Mesothelial cell of epicardium (in vitro differentiated cells): ENCODE data around the gene GULP1. TPM values are rescaled to one million over a fixed set of nuclear protein-coding genes. Genes with fewer than 3 reads are reported as not detected.
A peak's percentile ranks its signal among the peaks of the same experiment; 100 is the strongest.

Source experiments
- DNase-seq, 2 experiments: peaks; one replicate each; pipeline ENCODE4 v3.0.0; 2021; ENCODE audit warnings: low spot score in 2 of 2; ENCODE audit not compliant: unreplicated experiment in 2 of 2
- H3K27ac Mint-ChIP-seq: 2 replicates; pipeline ENCODE4 v1.8.0; 2021; ENCODE audit warnings: mixed read lengths
- H3K27me3 Mint-ChIP-seq: 2 replicates; pipeline ENCODE4 v1.8.0; 2021; ENCODE audit warnings: low read depth, mixed read lengths
- H3K36me3 Mint-ChIP-seq: 2 replicates; pipeline ENCODE4 v1.8.0; 2021; ENCODE audit warnings: mixed read lengths
- H3K4me1 Mint-ChIP-seq: 2 replicates; pipeline ENCODE4 v1.8.0; 2021; ENCODE audit warnings: mixed read lengths
- H3K4me3 Mint-ChIP-seq: 2 replicates; pipeline ENCODE4 v1.8.0; 2021; ENCODE audit warnings: mild to moderate bottlenecking, moderate library complexity, mixed read lengths
- H3K9me3 Mint-ChIP-seq: 2 replicates; pipeline ENCODE4 v1.8.0; 2021; ENCODE audit warnings: mixed read lengths
- total RNA-seq: library from RNA; stranded (reverse); gene quantifications from 3 replicates; pipeline ENCODE4 v1.2.1, GENCODE V29; 2021
- TF ChIP-seq, protein P1 (sequence below): fragments of 200-600 bp; sonication (generic); IDR thresholded peaks from one replicate; pipeline ENCODE4 v1.5.0; 2021; ENCODE audit warnings: antibody characterized with exemption; ENCODE audit not compliant: unreplicated experiment

Gene GULP1
- total RNA-seq, 1 donor from 2014 or later = 58.5 TPM

DNA sequence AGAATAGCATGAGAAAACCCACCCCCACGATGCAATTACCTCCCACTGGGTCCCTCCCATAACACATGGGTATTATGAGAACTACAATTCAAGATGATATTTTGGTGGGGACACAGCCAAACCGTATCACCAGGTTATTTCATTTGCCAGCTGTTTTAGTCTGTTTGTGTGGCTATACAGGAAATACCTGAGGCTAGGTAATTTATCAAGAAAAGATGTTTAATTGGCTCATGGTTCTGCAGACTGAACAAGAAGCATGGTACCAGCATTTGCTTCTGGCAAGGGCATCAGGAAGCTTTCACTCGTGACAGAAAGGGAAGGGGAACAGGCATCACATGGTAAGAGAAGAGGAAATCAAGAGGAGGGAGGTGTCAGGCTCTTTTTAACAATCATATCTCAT, 329.2 kb downstream of the GULP1 start:
- H3K36me3 Mint-ChIP-seq = peaks cover 30% of the 10 kb centered on the region
- no peak overlapping the region for H3K4me3 Mint-ChIP-seq
- H3K27ac Mint-ChIP-seq = peak overlapping the region; percentile 77
- peaks cover 45% of the 10 kb centered on the region for H3K4me1 Mint-ChIP-seq
- DNase-seq = no peak
- TF ChIP-seq, protein P1, sequence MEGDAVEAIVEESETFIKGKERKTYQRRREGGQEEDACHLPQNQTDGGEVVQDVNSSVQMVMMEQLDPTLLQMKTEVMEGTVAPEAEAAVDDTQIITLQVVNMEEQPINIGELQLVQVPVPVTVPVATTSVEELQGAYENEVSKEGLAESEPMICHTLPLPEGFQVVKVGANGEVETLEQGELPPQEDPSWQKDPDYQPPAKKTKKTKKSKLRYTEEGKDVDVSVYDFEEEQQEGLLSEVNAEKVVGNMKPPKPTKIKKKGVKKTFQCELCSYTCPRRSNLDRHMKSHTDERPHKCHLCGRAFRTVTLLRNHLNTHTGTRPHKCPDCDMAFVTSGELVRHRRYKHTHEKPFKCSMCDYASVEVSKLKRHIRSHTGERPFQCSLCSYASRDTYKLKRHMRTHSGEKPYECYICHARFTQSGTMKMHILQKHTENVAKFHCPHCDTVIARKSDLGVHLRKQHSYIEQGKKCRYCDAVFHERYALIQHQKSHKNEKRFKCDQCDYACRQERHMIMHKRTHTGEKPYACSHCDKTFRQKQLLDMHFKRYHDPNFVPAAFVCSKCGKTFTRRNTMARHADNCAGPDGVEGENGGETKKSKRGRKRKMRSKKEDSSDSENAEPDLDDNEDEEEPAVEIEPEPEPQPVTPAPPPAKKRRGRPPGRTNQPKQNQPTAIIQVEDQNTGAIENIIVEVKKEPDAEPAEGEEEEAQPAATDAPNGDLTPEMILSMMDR = no peak
- H3K27me3 Mint-ChIP-seq = no peaks in the 10 kb centered on the region
- H3K9me3 Mint-ChIP-seq = peaks cover 33% of the 10 kb centered on the region

DNA sequence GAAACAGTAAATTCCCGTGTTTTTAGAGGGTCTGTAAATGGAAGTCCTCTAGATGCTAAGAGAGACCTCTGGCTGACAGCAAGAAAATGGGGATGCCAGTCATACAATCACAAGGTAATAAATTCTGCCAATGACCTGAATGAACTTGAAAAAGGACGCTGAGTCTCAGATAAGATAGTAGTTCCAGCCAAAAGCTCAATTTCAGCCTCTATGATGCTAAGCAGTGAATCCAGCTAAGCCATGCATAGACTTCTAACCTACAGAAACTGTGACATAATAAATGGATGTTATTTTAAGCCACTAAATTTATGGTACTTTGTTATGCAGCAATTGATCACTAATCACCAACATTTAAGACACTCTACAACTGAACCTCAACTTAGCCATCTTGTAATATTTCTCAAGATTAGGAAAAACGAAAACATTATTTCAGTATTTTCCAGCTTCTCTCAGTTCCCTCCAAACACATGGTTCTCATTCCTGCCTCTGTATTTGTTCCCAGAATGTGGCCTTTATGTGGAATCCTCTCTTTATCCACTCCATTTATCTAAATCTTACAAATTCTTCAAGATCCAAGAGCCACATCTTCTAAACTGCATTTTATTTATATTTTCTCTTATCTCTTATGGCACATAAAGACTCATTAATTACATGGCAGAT, 331.1 kb downstream of the GULP1 start:
- TF ChIP-seq, protein P1 = no peak
- Mint-ChIP-seq H3K36me3 (peaks cover 22% of the 10 kb centered on the region), H3K9me3 (peaks cover 25% of the 10 kb centered on the region), H3K4me3 (no peak overlapping the region), H3K27me3 (no peaks in the 10 kb centered on the region), H3K4me1 (peaks cover 54% of the 10 kb centered on the region), H3K27ac (peak overlapping the region; percentile 98)
- no peak for DNase-seq

DNA sequence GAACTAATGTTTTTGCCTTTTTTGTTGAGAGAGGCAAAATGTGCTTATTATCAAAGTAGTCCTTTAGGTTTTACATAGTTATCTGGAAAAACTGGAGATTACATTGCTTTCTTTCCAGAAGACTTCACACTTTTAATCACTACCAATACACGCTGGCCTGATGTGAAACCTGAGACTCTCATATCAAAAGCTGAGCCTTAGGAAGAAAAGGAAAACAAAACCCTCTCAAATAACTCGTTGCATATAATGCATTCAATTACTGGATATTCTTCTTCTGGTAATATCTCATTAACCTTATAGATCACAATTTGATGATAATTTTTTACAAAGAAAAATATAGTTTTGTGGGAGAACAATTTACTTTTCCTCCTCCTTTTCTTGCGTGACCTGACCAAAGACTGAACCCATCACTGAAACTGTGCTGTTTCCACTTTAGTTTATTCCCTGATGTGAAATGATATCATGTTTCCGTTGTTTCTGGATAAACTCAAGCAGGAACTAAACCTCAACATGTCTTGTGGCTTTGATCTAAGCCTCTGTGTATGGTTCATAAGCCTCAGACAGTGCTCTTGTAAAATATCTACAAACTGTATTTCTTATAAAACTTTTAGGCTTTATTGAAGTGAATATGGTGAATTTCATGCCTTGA, 332.4 kb downstream of the GULP1 start:
- H3K9me3 Mint-ChIP-seq = peaks cover 15% of the 10 kb centered on the region
- H3K36me3 Mint-ChIP-seq = peaks cover 16% of the 10 kb centered on the region
- TF ChIP-seq, protein P1 = no peak
- no peaks in the 10 kb centered on the region for H3K27me3 Mint-ChIP-seq
- H3K27ac Mint-ChIP-seq = peak overlapping the region; percentile 74
- no peak for DNase-seq
- peak overlapping the region; percentile 22 for H3K4me3 Mint-ChIP-seq
- H3K4me1 Mint-ChIP-seq = peaks cover 67% of the 10 kb centered on the region

DNA sequence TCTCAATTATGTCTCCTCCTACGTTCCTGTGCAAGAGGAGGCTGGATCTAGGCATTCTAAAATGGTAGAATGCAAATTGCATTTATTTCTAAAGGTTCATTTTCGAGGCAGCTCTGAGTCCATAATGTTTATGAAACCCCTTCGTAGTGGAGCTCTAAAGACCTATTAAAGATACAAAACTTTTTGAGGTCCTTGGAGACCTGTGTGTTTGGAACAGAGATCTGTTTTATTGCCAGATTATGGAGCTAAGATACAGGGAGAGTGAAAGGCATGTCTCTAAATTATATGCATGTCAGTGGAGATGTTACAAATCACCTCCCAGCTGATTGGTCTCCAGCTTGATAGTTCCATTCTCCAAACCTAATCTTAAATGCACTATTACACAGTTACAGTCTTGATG, 335.8 kb downstream of the GULP1 start:
- Mint-ChIP-seq H3K27ac (peak overlapping the region; percentile 97), H3K36me3 (peaks cover 2% of the 10 kb centered on the region)

DNA sequence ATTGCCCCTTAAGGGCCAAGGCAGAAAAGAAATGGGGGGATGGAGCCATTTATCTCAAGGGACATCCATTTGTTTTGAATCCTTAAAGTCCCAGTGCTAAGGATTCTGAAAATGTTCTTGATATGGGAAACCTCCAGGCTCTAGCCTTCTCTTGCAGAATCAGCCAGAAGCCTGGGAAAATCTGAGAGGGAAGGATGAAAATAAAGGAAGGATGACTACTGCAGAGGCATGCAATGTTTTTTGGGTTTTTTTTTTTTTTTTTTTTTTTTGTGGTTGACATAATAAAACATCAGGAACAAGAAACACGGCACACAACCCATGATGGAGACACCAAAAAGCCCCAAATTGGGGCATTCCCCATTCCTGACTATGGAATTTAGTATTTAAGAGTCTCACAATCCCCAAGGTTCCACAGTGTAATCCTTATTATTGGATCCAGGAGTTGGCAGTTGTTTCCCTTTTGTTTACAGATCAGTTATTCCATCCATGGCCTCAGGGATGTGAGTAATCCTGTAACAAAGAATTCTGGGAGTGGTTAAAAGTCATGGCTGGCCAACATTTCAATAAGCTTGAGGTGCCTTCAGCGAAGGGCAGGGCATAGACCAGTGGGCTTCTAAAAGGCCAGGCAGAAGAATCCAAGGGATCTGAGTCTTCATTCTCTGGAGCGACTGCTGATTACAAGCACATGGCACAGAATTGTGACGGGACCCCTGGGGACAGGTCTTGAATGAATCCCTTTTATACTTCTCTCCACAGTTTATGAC, 337.5 kb downstream of the GULP1 start:
- no peak overlapping the region for H3K4me3 Mint-ChIP-seq
- peak overlapping the region; percentile 97 for H3K27ac Mint-ChIP-seq
- peaks cover 68% of the 10 kb centered on the region for H3K4me1 Mint-ChIP-seq
- peaks cover 4% of the 10 kb centered on the region for H3K9me3 Mint-ChIP-seq
- peaks cover 2% of the 10 kb centered on the region for H3K36me3 Mint-ChIP-seq
- DNase-seq = no peak
- TF ChIP-seq, protein P1 = no peak
- no peaks in the 10 kb centered on the region for H3K27me3 Mint-ChIP-seq

More for the DNA sequence above, 335.8 kb downstream of the GULP1 start:
- peaks cover 82% of the 10 kb centered on the region for H3K4me1 Mint-ChIP-seq
- H3K9me3 Mint-ChIP-seq = peaks cover 4% of the 10 kb centered on the region
- H3K4me3 Mint-ChIP-seq = no peak overlapping the region
- no peaks in the 10 kb centered on the region for H3K27me3 Mint-ChIP-seq
- DNase-seq = no peak
- TF ChIP-seq, protein P1 = no peak
